ENCODE measurements around the gene CD3D. TPM values are rescaled to one million over a fixed set of nuclear protein-coding genes. Genes with fewer than 3 reads are reported as not detected.
A peak's percentile ranks its signal among the peaks of the same experiment; 100 is the strongest.

Gene CD3D
- total and polyA plus RNA-seq, 2 donors (not counting 1 experiment from before 2014, with no cell fraction given): 0.79 to 1.7 TPM

- H3K4me3 Mint-ChIP-seq: no peak overlapping the region
- Histone ChIP-seq H2AFZ (ENCODE audit: insufficient read depth, low read depth, low read length, poor library complexity, severe bottlenecking) (no peak overlapping the region), H3K4me1 (ENCODE audit: control insufficient read depth in 2 of 2, insufficient read depth in 2 of 2, low read length in 2 of 2) (peaks cover 79 to 82% of the 10 kb centered on the region in 2 donors), H3K9me3 (ENCODE audit: control extremely low read depth in 1 of 3, control insufficient read depth in 2 of 3, insufficient read depth in 1 of 3, low read length in 2 of 3) (no peaks in the 10 kb centered on the region), H3K4me3 (ENCODE audit: control extremely low read depth in 1 of 5, extremely low read depth in 1 of 5, insufficient read depth in 1 of 5, low read depth in 2 of 5, low read length in 4 of 5) (no peak overlapping the region), H3K27ac (ENCODE audit: low read length in 2 of 2) (peak overlapping the region; percentile 42 to 59), H3K9ac (ENCODE audit: low read length) (no peak overlapping the region), H4K20me1 (ENCODE audit: control insufficient read depth, insufficient read depth, low read length, poor library complexity, severe bottlenecking) (no peaks in the 10 kb centered on the region), H3K36me3 (replicated peaks in 1 of 2; ENCODE audit: control extremely low read depth in 1 of 2, control insufficient read depth in 1 of 2, extremely low read depth in 1 of 2, insufficient read depth in 2 of 2, low read length in 1 of 2) (no peaks in the 10 kb centered on the region), H3K27me3 (replicated peaks in 1 of 4; ENCODE audit: control extremely low read depth in 1 of 4, control insufficient read depth in 3 of 4, insufficient read depth in 4 of 4, low read length in 3 of 4) (no peaks in the 10 kb centered on the region), H3K79me2 (ENCODE audit: control insufficient read depth, insufficient read depth, low read length) (no peaks in the 10 kb centered on the region), H3K4me2 (replicated peaks; ENCODE audit: low read depth, low read length, poor library complexity, severe bottlenecking) (peak overlapping the region; percentile 16)
- peaks cover 3% of the 10 kb centered on the region for H3K27me3 Mint-ChIP-seq
- intact Hi-C loops (cut with micrococcal nuclease): no loop called here
- POLR2A ChIA-PET: no interaction called here
- CTCF ChIA-PET: interaction anchor here (1.2 kb wide), 1 partner anchor 122 kb away, joined by 5 read pairs; no protein-coding TSS in a partner anchor
- peak overlapping the region; percentile 39 for H3K27ac Mint-ChIP-seq
- ATAC-seq (ENCODE audit: low read depth) (no peak), DNase-seq (no peak)
- TF ChIP-seq EZH2 (IDR thresholded peaks at IDR 0.05; ENCODE audit: borderline replicate concordance, insufficient read depth, low read depth, low read length, poor library complexity, severe bottlenecking) (no peak), CTCF (IDR thresholded peaks at IDR 0.05) (no peak)
- 86% methylated on average over 3 of the region's 3 CpGs for WGBS (ENCODE audit: insufficient coverage)
- H3K9me3 Mint-ChIP-seq (ENCODE audit: insufficient read depth): no peaks in the 10 kb centered on the region
- peaks cover 67% of the 10 kb centered on the region for H3K4me1 Mint-ChIP-seq
These were observed 22.0 kb downstream of the CD3D start for GRCh38 chr11:118320515-118320914.

- ChIA-PET POLR2A (no interaction called here), CTCF (no interaction called here)
- 0% methylated on average over 1 of the region's 1 CpG for WGBS (ENCODE audit: insufficient coverage)
- peak; percentile 41 for DNase-seq
- Histone ChIP-seq H3K9ac (ENCODE audit: low read length) (no peak overlapping the region), H3K27me3 (replicated peaks in 1 of 4; ENCODE audit: control extremely low read depth in 1 of 4, control insufficient read depth in 3 of 4, insufficient read depth in 4 of 4, low read length in 3 of 4) (no peaks in the 10 kb centered on the region), H2AFZ (ENCODE audit: insufficient read depth, low read depth, low read length, poor library complexity, severe bottlenecking) (no peak overlapping the region), H3K36me3 (replicated peaks in 1 of 2; ENCODE audit: control extremely low read depth in 1 of 2, control insufficient read depth in 1 of 2, extremely low read depth in 1 of 2, insufficient read depth in 2 of 2, low read length in 1 of 2) (no peaks in the 10 kb centered on the region), H3K4me3 (ENCODE audit: control extremely low read depth in 1 of 5, extremely low read depth in 1 of 5, insufficient read depth in 1 of 5, low read depth in 2 of 5, low read length in 4 of 5) (no peak overlapping the region), H3K79me2 (ENCODE audit: control insufficient read depth, insufficient read depth, low read length) (no peaks in the 10 kb centered on the region), H3K4me2 (replicated peaks; ENCODE audit: low read depth, low read length, poor library complexity, severe bottlenecking) (peak overlapping the region; percentile 44), H3K9me3 (ENCODE audit: control extremely low read depth in 1 of 3, control insufficient read depth in 2 of 3, insufficient read depth in 1 of 3, low read length in 2 of 3) (no peaks in the 10 kb centered on the region), H3K27ac (ENCODE audit: low read length in 2 of 2) (peak overlapping the region in 1 of 2 donors; percentile 59), H4K20me1 (ENCODE audit: control insufficient read depth, insufficient read depth, low read length, poor library complexity, severe bottlenecking) (no peaks in the 10 kb centered on the region), H3K4me1 (ENCODE audit: control insufficient read depth in 2 of 2, insufficient read depth in 2 of 2, low read length in 2 of 2) (peaks cover 85 to 90% of the 10 kb centered on the region in 2 donors)
- Mint-ChIP-seq H3K4me1 (peaks cover 73% of the 10 kb centered on the region), H3K9me3 (ENCODE audit: insufficient read depth) (no peaks in the 10 kb centered on the region), H3K27ac (peak overlapping the region; percentile 33), H3K4me3 (peak overlapping the region; percentile 4), H3K27me3 (no peaks in the 10 kb centered on the region)
- no peak for TF ChIP-seq CTCF (IDR thresholded peaks at IDR 0.05)
- ATAC-seq (ENCODE audit: low read depth): no peak
- intact Hi-C loops (cut with micrococcal nuclease): no loop called here
These were observed 23.2 kb downstream of the CD3D start for GRCh38 chr11:118319337-118319707.

Measured in B cell (primary cell).